Measurements from ENCODE around the gene RALGAPA1. TPM values are rescaled to one million over a fixed set of nuclear protein-coding genes. Genes with fewer than 3 reads are reported as not detected.

The RALGAPA1 gene
- total and polyA plus RNA-seq, 2 experiments from 2014 or later: 7.5 to 22.2 TPM

DNA sequence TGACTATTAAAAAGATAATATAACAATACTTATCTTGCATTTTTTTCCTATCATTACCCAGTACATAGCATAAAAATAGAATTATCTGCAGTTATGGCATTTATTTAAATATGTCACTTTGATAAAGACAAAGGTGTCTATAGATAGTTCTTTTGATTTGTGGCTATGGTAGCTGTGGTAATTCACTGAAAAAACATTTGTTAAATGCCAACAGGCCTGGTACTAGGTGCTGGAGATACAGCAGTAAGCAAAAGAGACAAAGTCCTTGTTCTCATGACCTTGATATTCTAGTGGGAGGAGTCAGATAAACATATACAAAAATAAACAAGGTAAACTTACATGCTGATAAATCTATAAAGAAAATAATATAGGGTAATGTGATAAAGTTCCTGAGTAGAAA, 230.5 kb downstream of the RALGAPA1 start:
- Histone ChIP-seq H3K36me3 (ENCODE audit: low read depth) (no peaks in the 10 kb centered on the region), H2AFZ (no peak overlapping the region), H4K20me1 (ENCODE audit: insufficient read depth) (no peaks in the 10 kb centered on the region), H3K9me3 (ENCODE audit: low read depth) (no peaks in the 10 kb centered on the region), H3K9ac (no peak overlapping the region), H3K27ac (no peak overlapping the region), H3K79me2 (ENCODE audit: insufficient read depth) (no peaks in the 10 kb centered on the region), H3K27me3 (replicated peaks; ENCODE audit: insufficient read depth) (no peaks in the 10 kb centered on the region), H3F3A (ENCODE audit: insufficient read depth) (no peaks in the 10 kb centered on the region), H3K4me3 (no peak overlapping the region), H3K9me2 (ENCODE audit: insufficient read depth) (no peaks in the 10 kb centered on the region), H3K4me2 (ENCODE audit: unreplicated experiment) (no peak overlapping the region), H3K4me1 (ENCODE audit: insufficient read depth) (no peaks in the 10 kb centered on the region)
- no peak for DNase-seq
- in situ Hi-C loops (cut with MboI): no loop called here
- TF ChIP-seq EZH2phosphoT487 (IDR thresholded peaks at IDR 0.05; ENCODE audit: insufficient read depth, low read depth): no peak
- TF ChIP-seq EZH2 (IDR thresholded peaks at IDR 0.05; ENCODE audit: insufficient read depth, poor library complexity, severe bottlenecking): no peak

DNA sequence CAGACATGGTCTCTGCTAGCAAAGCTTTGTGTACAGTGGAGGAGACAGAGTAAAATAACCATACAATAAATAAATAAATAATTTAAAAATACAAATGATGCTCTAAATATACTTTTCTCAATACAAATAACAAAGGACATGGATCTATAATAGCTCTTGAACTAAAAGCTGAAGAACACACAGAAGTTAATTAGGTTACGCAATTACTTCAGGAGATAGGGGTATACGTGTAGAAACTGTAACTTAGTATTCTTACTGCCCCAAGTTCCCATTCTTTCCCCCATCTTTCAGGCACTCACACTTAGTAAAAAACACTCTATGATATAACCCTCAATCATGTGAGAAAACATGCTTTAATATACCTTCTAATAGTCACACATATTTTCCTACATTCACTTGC, 231.0 kb downstream of the RALGAPA1 start:
- no peak overlapping the region for H3K4me2 ChIP-seq (ENCODE audit: unreplicated experiment)
- H3K4me3 ChIP-seq: no peak overlapping the region
- no peaks in the 10 kb centered on the region for H3K4me1 ChIP-seq (ENCODE audit: insufficient read depth)
- no peaks in the 10 kb centered on the region for H3K27me3 ChIP-seq (replicated peaks; ENCODE audit: insufficient read depth)
- no peak for DNase-seq
- WGBS, 2 experiments (ENCODE audit: low coverage in 1 of 2, low lambda C conversion rate in 2 of 2, missing lambda C conversion rate in 2 of 2): 99 to 100% methylated on average over 2 of the region's 2 CpGs
- in situ Hi-C loops (cut with MboI): no loop called here
- H3K9me3 ChIP-seq (ENCODE audit: low read depth): no peaks in the 10 kb centered on the region
- H2AFZ ChIP-seq: no peak overlapping the region
- H3K9me2 ChIP-seq (ENCODE audit: insufficient read depth): no peaks in the 10 kb centered on the region
- TF ChIP-seq EZH2phosphoT487 (IDR thresholded peaks at IDR 0.05; ENCODE audit: insufficient read depth, low read depth): no peak
- no peak for TF ChIP-seq EZH2 (IDR thresholded peaks at IDR 0.05; ENCODE audit: insufficient read depth, poor library complexity, severe bottlenecking)
- H4K20me1 ChIP-seq (ENCODE audit: insufficient read depth): no peaks in the 10 kb centered on the region
- no peaks in the 10 kb centered on the region for H3K79me2 ChIP-seq (ENCODE audit: insufficient read depth)
- H3K27ac ChIP-seq: no peak overlapping the region
- H3K36me3 ChIP-seq (ENCODE audit: low read depth): no peaks in the 10 kb centered on the region
- H3F3A ChIP-seq (ENCODE audit: insufficient read depth): no peaks in the 10 kb centered on the region
- no peak overlapping the region for H3K9ac ChIP-seq

DNA sequence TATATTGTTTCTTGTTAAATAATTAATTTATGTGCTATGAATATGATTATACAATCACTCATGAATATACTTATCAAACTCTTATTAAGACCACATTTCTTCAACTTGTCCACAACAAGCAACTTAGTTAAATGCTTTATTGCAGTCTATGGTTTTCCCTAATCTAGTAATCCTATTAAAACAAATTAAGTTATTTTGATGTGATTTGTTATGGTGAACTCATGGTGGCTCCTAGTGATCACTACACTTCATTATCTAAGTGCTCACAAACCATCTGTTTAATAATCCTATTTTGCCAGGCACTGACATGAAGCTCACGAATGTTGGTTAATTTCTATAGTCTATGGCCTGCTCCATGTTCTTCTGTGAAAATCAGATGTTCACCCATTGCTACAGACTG, 232.2 kb downstream of the RALGAPA1 start:
- no peak overlapping the region for H3K4me3 ChIP-seq
- H4K20me1 ChIP-seq (ENCODE audit: insufficient read depth): no peaks in the 10 kb centered on the region
- no peak for TF ChIP-seq EZH2 (IDR thresholded peaks at IDR 0.05; ENCODE audit: insufficient read depth, poor library complexity, severe bottlenecking)
- no peak for TF ChIP-seq EZH2phosphoT487 (IDR thresholded peaks at IDR 0.05; ENCODE audit: insufficient read depth, low read depth)
- H3K27ac ChIP-seq: no peak overlapping the region
- DNase-seq: no peak
- H3K36me3 ChIP-seq (ENCODE audit: low read depth): peaks cover 6% of the 10 kb centered on the region; the same call in 1 of the 2 replicates
- no peaks in the 10 kb centered on the region for H3K9me2 ChIP-seq (ENCODE audit: insufficient read depth)
- no peaks in the 10 kb centered on the region for H3K27me3 ChIP-seq (replicated peaks; ENCODE audit: insufficient read depth)
- H3K4me1 ChIP-seq (ENCODE audit: insufficient read depth): no peaks in the 10 kb centered on the region
- in situ Hi-C loops (cut with MboI): no loop called here
- H3K9me3 ChIP-seq (ENCODE audit: low read depth): no peaks in the 10 kb centered on the region
- H3K4me2 ChIP-seq (ENCODE audit: unreplicated experiment): no peak overlapping the region
- no peaks in the 10 kb centered on the region for H3F3A ChIP-seq (ENCODE audit: insufficient read depth)
- H3K79me2 ChIP-seq (ENCODE audit: insufficient read depth): no peaks in the 10 kb centered on the region
- 96 to 100% methylated on average over 1 of the region's 1 CpG for WGBS, 2 experiments (ENCODE audit: low coverage in 1 of 2, low lambda C conversion rate in 2 of 2, missing lambda C conversion rate in 2 of 2)
- H2AFZ ChIP-seq: no peak overlapping the region
- H3K9ac ChIP-seq: no peak overlapping the region

DNA sequence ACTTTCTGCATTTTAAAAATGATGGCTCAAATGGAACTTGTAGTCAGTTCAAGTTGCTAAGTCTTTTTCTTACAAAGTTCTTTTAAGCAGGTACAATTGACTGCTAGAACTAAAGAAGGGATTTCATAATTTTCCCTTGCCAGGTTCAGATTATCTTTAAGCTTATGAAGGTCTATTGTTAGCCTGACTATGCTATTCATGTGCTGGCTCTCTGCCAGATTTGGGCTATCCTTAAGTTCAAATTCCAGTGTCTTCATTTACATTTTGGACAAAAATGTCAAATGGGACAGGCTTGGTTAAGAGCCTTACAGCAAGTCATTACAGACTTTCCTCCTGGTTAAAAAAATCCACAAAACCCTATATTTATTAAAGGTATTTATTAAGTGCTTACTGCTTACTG, 232.8 kb downstream of the RALGAPA1 start:
- Histone ChIP-seq H3K79me2 (ENCODE audit: insufficient read depth) (no peaks in the 10 kb centered on the region), H3K4me3 (no peak overlapping the region), H3K4me1 (ENCODE audit: insufficient read depth) (no peaks in the 10 kb centered on the region), H3K9ac (no peak overlapping the region), H3F3A (ENCODE audit: insufficient read depth) (no peaks in the 10 kb centered on the region), H3K9me2 (ENCODE audit: insufficient read depth) (no peaks in the 10 kb centered on the region), H3K9me3 (ENCODE audit: low read depth) (no peaks in the 10 kb centered on the region), H2AFZ (no peak overlapping the region), H3K36me3 (ENCODE audit: low read depth) (peaks cover 7% of the 10 kb centered on the region; the same call in 1 of the 2 replicates), H3K27me3 (replicated peaks; ENCODE audit: insufficient read depth) (no peaks in the 10 kb centered on the region), H4K20me1 (ENCODE audit: insufficient read depth) (no peaks in the 10 kb centered on the region), H3K4me2 (ENCODE audit: unreplicated experiment) (no peak overlapping the region), H3K27ac (no peak overlapping the region)
- TF ChIP-seq EZH2phosphoT487 (IDR thresholded peaks at IDR 0.05; ENCODE audit: insufficient read depth, low read depth) (no peak), EZH2 (IDR thresholded peaks at IDR 0.05; ENCODE audit: insufficient read depth, poor library complexity, severe bottlenecking) (no peak)
- DNase-seq: peak; percentile 6
- in situ Hi-C loops (cut with MboI): no loop called here

DNA sequence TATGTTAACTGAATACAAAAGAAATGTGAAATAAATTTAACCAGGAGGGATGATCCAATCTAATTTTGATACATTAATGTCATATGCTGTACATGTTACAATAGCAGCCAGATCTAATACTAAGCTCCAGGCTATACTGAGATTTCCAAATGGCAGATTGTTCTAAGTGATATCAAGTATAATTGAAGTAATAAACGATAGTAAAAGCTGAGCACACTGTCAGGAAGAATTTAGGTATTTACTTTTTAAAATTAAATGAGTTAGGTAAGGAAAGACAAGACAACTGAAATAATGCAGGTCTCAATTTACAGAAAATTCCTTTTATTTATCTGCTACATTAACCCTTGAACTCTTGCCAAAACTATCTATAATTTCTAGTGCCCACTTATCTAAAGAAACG, 235.2 kb downstream of the RALGAPA1 start:
- Histone ChIP-seq H3K9me3 (ENCODE audit: low read depth) (no peaks in the 10 kb centered on the region), H3K4me2 (ENCODE audit: unreplicated experiment) (no peak overlapping the region), H3K4me3 (no peak overlapping the region), H3K27me3 (replicated peaks; ENCODE audit: insufficient read depth) (no peaks in the 10 kb centered on the region), H4K20me1 (ENCODE audit: insufficient read depth) (no peaks in the 10 kb centered on the region), H3K9me2 (ENCODE audit: insufficient read depth) (no peaks in the 10 kb centered on the region), H2AFZ (no peak overlapping the region), H3F3A (ENCODE audit: insufficient read depth) (no peaks in the 10 kb centered on the region), H3K27ac (no peak overlapping the region), H3K9ac (no peak overlapping the region), H3K79me2 (ENCODE audit: insufficient read depth) (no peaks in the 10 kb centered on the region), H3K36me3 (ENCODE audit: low read depth) (peaks cover 7% of the 10 kb centered on the region; the same call in 1 of the 2 replicates), H3K4me1 (ENCODE audit: insufficient read depth) (no peaks in the 10 kb centered on the region)
- no peak for DNase-seq
- in situ Hi-C loops (cut with MboI): no loop called here
- 84 to 93% methylated on average over 2 of the region's 2 CpGs for WGBS, 2 experiments (ENCODE audit: low coverage in 1 of 2, low lambda C conversion rate in 2 of 2, missing lambda C conversion rate in 2 of 2)
- TF ChIP-seq EZH2phosphoT487 (IDR thresholded peaks at IDR 0.05; ENCODE audit: insufficient read depth, low read depth) (no peak), EZH2 (IDR thresholded peaks at IDR 0.05; ENCODE audit: insufficient read depth, poor library complexity, severe bottlenecking) (no peak)

All from GM23248 (cell line).